SK-N-SH (cell line): ENCODE measurements around the gene S1PR5. TPM values are rescaled to one million over a fixed set of nuclear protein-coding genes. Genes with fewer than 3 reads are reported as not detected.

Experiments
- CTCF ChIA-PET: fragments of 300-600, 350-600 bp; formaldehyde crosslinking; extraction: SDS; loops from one replicate; lab custom pipeline; 2021; lab: Yijun Ruan, JAX
- POLR2A ChIA-PET: fragments of 350-600 bp; sonication (Branson Sonifier 250); formaldehyde crosslinking; extraction: SDS; loops from one replicate; lab custom pipeline; 2020; ENCODE audit warnings: antibody characterized with exemption, inconsistent platforms; lab: Yijun Ruan, JAX
- DNase-seq: peaks from one replicate; pipeline ENCODE4 v3.0.0; 2012
- H2AFZ ChIP-seq: fragments of 200-600 bp; sonication (generic); 2 replicates; pipeline ENCODE4 v1.8.1; 2016; ENCODE audit warnings: antibody characterized with exemption, mild to moderate bottlenecking, low read depth
- H3F3A ChIP-seq: fragments of 200-600 bp; sonication (generic); replicated peaks from 2 replicates; pipeline ENCODE3; 2016; ENCODE audit warnings: antibody characterized with exemption, mild to moderate bottlenecking; ENCODE audit not compliant: insufficient read depth
- H3K27ac ChIP-seq, 2 experiments: fragments of 200-500 bp in 1 of 2; fragments of 200-600 bp in 1 of 2; sonication (Bioruptor generic) in 1 of 2; sonication (generic), shearing (Covaris generic) in 1 of 2; 2 replicates each; pipeline versions ENCODE4 v1.5.1 to v1.6.1; 2014 to 2016; ENCODE audit warnings: low read depth in 2 of 2, inconsistent platforms in 1 of 2, low read length in 1 of 2, mild to moderate bottlenecking in 1 of 2, mixed read lengths in 1 of 2
- H3K27me3 ChIP-seq: fragments of 200-600 bp; sonication (generic), shearing (Covaris generic); 2 replicates; pipeline ENCODE4 v1.6.1; 2016; ENCODE audit warnings: mixed run types; ENCODE audit not compliant: insufficient read depth
- H3K36me3 ChIP-seq, 2 experiments: fragments of 200-500 bp in 1 of 2; fragments of 200-600 bp in 1 of 2; sonication (Bioruptor generic) in 1 of 2; sonication (generic) in 1 of 2; replicated peaks in 1 of 2; 2 replicates each; pipeline versions ENCODE3 to v1.5.1; 2014 to 2016; ENCODE audit warnings: low read length in 1 of 2, mild to moderate bottlenecking in 1 of 2; ENCODE audit not compliant: insufficient read depth in 2 of 2, control insufficient read depth in 1 of 2
- H3K4me1 ChIP-seq, 2 experiments: fragments of 200-500 bp in 1 of 2; fragments of 200-600 bp in 1 of 2; sonication (Bioruptor generic) in 1 of 2; sonication (generic), shearing (Covaris generic) in 1 of 2; 2 replicates each; pipeline versions ENCODE4 v1.5.1 to v1.6.1; 2014 to 2016; ENCODE audit warnings: low read depth in 1 of 2, low read length in 1 of 2, mixed run types in 1 of 2; ENCODE audit not compliant: insufficient read depth in 2 of 2, control insufficient read depth in 1 of 2
- H3K4me2 ChIP-seq: fragments of 200-600 bp; sonication (generic), shearing (Covaris generic); 2 replicates; pipeline ENCODE4 v1.6.1; 2017; ENCODE audit warnings: mixed run types
- H3K4me3 ChIP-seq, 2 experiments: fragments of 200-500 bp in 1 of 2; fragments of 200-600 bp in 1 of 2; sonication (Bioruptor generic) in 1 of 2; sonication (generic), shearing (Covaris generic) in 1 of 2; 2 replicates each; pipeline versions ENCODE4 v1.5.1 to v1.8.1; 2014 to 2016; ENCODE audit warnings: low read depth in 2 of 2, inconsistent platforms in 1 of 2, low read length in 1 of 2, mild to moderate bottlenecking in 1 of 2, mixed read lengths in 1 of 2, moderate library complexity in 1 of 2
- H3K79me2 ChIP-seq: fragments of 200-600 bp; sonication (generic); 2 replicates; pipeline ENCODE4 v1.8.1; 2017; ENCODE audit warnings: mild to moderate bottlenecking; ENCODE audit not compliant: insufficient read depth
- H3K9ac ChIP-seq: fragments of 200-600 bp; sonication (generic); 2 replicates; pipeline ENCODE4 v1.6.1; 2017; ENCODE audit warnings: mixed run types
- H3K9me2 ChIP-seq: fragments of 200-600 bp; sonication (generic); 2 replicates; pipeline ENCODE4 v1.6.1; 2017; ENCODE audit warnings: mixed run types
- H3K9me3 ChIP-seq: fragments of 200-600 bp; sonication (generic); 2 replicates; pipeline ENCODE4 v1.6.1; 2017; ENCODE audit warnings: mixed run types, mild to moderate bottlenecking, moderate library complexity
- H4K20me1 ChIP-seq: fragments of 200-600 bp; sonication (generic); 2 replicates; pipeline ENCODE4 v1.6.1; 2017; ENCODE audit warnings: mild to moderate bottlenecking, mixed run types; ENCODE audit not compliant: insufficient read depth
- CHD2 ChIP-seq: fragments of 150-350 bp; IDR thresholded peaks from 2 replicates; pipeline ENCODE4 v1.6.1; 2018; ENCODE audit warnings: low read length; ENCODE audit not compliant: partially characterized antibody
- CTCF ChIP-seq: fragments of 200-600 bp; sonication (generic); IDR thresholded peaks from 2 replicates; pipeline ENCODE4 v1.6.1; 2017; ENCODE audit warnings: antibody characterized with exemption, mild to moderate bottlenecking, moderate library complexity
- EZH2phosphoT487 ChIP-seq: fragments of 200-600 bp; sonication (generic); IDR thresholded peaks from 2 replicates; pipeline ENCODE4 v1.6.1; 2017; ENCODE audit warnings: low read depth, mixed run types, mild to moderate bottlenecking, antibody characterized with exemption, moderate library complexity, borderline replicate concordance
- FOSL2 ChIP-seq: IDR thresholded peaks from 2 replicates; pipeline ENCODE4 v1.4.0; 2012; ENCODE audit warnings: low read depth, mild to moderate bottlenecking, moderate library complexity, borderline replicate concordance
- FOXJ3 ChIP-seq: sonication (generic); formaldehyde crosslinking; IDR thresholded peaks from 2 replicates; pipeline ENCODE4 v1.5.1; 2020; ENCODE audit warnings: mild to moderate bottlenecking, missing genetic modification reagents
- IRF3 ChIP-seq: fragments of 150-350 bp; IDR thresholded peaks from 2 replicates; pipeline ENCODE4 v1.6.1; 2016; ENCODE audit warnings: mild to moderate bottlenecking, low read depth, low read length
- JUND ChIP-seq: IDR thresholded peaks from 2 replicates; pipeline ENCODE4 v1.4.0; 2012
- MAX ChIP-seq: IDR thresholded peaks from 2 replicates; pipeline ENCODE4 v1.4.0; 2012; ENCODE audit warnings: low read depth
- PBX3 ChIP-seq: IDR thresholded peaks from 2 replicates; pipeline ENCODE4; 2012
- RCOR1 ChIP-seq: fragments of 150-350 bp; IDR thresholded peaks from 2 replicates; pipeline ENCODE4 v1.6.1; 2017; ENCODE audit warnings: antibody characterized with exemption, low read length
- RFX5 ChIP-seq: IDR thresholded peaks from 2 replicates; pipeline ENCODE4 v1.6.1; 2012; ENCODE audit warnings: mild to moderate bottlenecking, improper control_type of control experiment, low read length
- SIN3A ChIP-seq: IDR thresholded peaks from 2 replicates; pipeline ENCODE4 v1.6.1; 2012; ENCODE audit warnings: low read depth, mild to moderate bottlenecking, low read length, moderate library complexity, borderline replicate concordance
- TAF1 ChIP-seq: IDR thresholded peaks from 2 replicates; pipeline ENCODE4 v1.6.1; 2012; ENCODE audit warnings: low read depth, mild to moderate bottlenecking, low read length, moderate library complexity, borderline replicate concordance
- TCF12 ChIP-seq: IDR thresholded peaks from 2 replicates; pipeline ENCODE4 v1.4.0; 2012
- USF1 ChIP-seq: IDR thresholded peaks from 2 replicates; pipeline ENCODE4 v1.4.0; 2012; ENCODE audit warnings: low read depth, borderline replicate concordance
- YY1 ChIP-seq: IDR thresholded peaks from 2 replicates; pipeline ENCODE4 v1.4.0; 2012; ENCODE audit warnings: low read depth, mild to moderate bottlenecking
- ZBTB33 ChIP-seq: IDR thresholded peaks from 2 replicates; pipeline ENCODE4 v1.4.0; 2012; ENCODE audit warnings: low read depth, borderline replicate concordance
- WGBS: methylation state at CpG from one replicate; pipeline ENCODE4 v1.1.6; 2017; ENCODE audit warnings: low lambda C conversion rate; 5-methylcytosine and 5-hydroxymethylcytosine counted together
- polyA plus RNA-seq, 3 experiments: library from polyadenylated mRNA; depleted of rRNA; stranded (reverse); fragments of >200 nt; gene quantifications; 2 replicates each; pipeline ENCODE4 v1.2.3, GENCODE V29; 2012

Gene S1PR5
- polyA plus RNA-seq, 1 of the 3 experiments (the other 2 are of a cell fraction) = 0.36 TPM

- no peaks in the 10 kb centered on the region for H3K27me3 ChIP-seq
- no peaks in the 10 kb centered on the region for H3K9me3 ChIP-seq
- no peaks in the 10 kb centered on the region for H3K4me1 ChIP-seq
- H3K9me2 ChIP-seq = no peaks in the 10 kb centered on the region
- H3K79me2 ChIP-seq = peaks cover 20% of the 10 kb centered on the region; the same call in 1 of the 2 replicates
- no peak for TF ChIP-seq YY1
- no peak for TF ChIP-seq CTCF
- TF ChIP-seq IRF3 = no peak
- no peak for TF ChIP-seq PBX3
- 94% methylated on average over 13 of the region's 13 CpGs for WGBS
- POLR2A ChIA-PET = no interaction called here
- H3K4me3 ChIP-seq = no peak overlapping the region
- H4K20me1 ChIP-seq = peaks cover 20% of the 10 kb centered on the region; the same call in 1 of the 2 replicates
- H3K36me3 ChIP-seq = peaks cover 20 to 45% of the 10 kb centered on the region in 2 experiments
- H3K4me2 ChIP-seq = no peak overlapping the region
- H3K27ac ChIP-seq = no peak overlapping the region
- no peak overlapping the region for H3K9ac ChIP-seq
- no peak overlapping the region for H2AFZ ChIP-seq
- peaks cover 10% of the 10 kb centered on the region for H3F3A ChIP-seq
- no peak for DNase-seq
- CTCF ChIA-PET = no interaction called here
Measured at GRCh38 chr19:10486551-10486950, 30.7 kb downstream of the S1PR5 start.

GRCh38 chr19:10478903-10479384, 38.3 kb downstream of the S1PR5 start:
- H3K4me2 ChIP-seq = peak overlapping the region; percentile 73
- H3K36me3 ChIP-seq = no peaks in the 10 kb centered on the region
- peaks cover 0 to 10% of the 10 kb centered on the region in 2 experiments; a peak in 2 of 4 replicates for H3K4me1 ChIP-seq
- peaks cover 29% of the 10 kb centered on the region for H3F3A ChIP-seq
- H3K4me3 ChIP-seq = peak overlapping the region; percentile 22 to 43
- no peaks in the 10 kb centered on the region for H4K20me1 ChIP-seq
- POLR2A ChIA-PET = no interaction called here
- H2AFZ ChIP-seq = peak overlapping the region; percentile 46; the same call in 1 of the 2 replicates
- H3K79me2 ChIP-seq = no peaks in the 10 kb centered on the region
- 3% methylated on average over 14 of the region's 36 CpGs for WGBS
- H3K9ac ChIP-seq = no peak overlapping the region
- H3K27me3 ChIP-seq = no peaks in the 10 kb centered on the region
- DNase-seq = peak; percentile 90
- no peaks in the 10 kb centered on the region for H3K9me3 ChIP-seq
- no peaks in the 10 kb centered on the region for H3K9me2 ChIP-seq
- peak overlapping the region in 1 of 2 experiments; percentile 23; a peak in 2 of 4 replicates for H3K27ac ChIP-seq
- CTCF ChIA-PET = interaction anchor here (0.6 to 2.2 kb wide), 28 partner anchors 8 to 385 kb away, joined by 3 to 9 read pairs (median 4); partner anchors contain the start of genes KRI1, PDE4A and QTRT1
- TF ChIP-seq RFX5 = peak; percentile 58
- no peak for TF ChIP-seq CHD2
- peak; percentile 44; the same call in 1 of the 2 replicates for TF ChIP-seq CTCF
- TF ChIP-seq MAX = peak; percentile 92
- TF ChIP-seq RCOR1 = no peak
- no peak for TF ChIP-seq YY1
- TF ChIP-seq EZH2phosphoT487 = no peak
- no peak for TF ChIP-seq ZBTB33
- no peak for TF ChIP-seq SIN3A
- TF ChIP-seq USF1 = no peak
- no peak for TF ChIP-seq JUND
- no peak for TF ChIP-seq FOXJ3
- TF ChIP-seq FOSL2 = no peak
- TF ChIP-seq TAF1 = no peak
- TF ChIP-seq TCF12 = no peak
